ENCODE data around the gene AGBL1.

AGBL1 gene

DNA sequence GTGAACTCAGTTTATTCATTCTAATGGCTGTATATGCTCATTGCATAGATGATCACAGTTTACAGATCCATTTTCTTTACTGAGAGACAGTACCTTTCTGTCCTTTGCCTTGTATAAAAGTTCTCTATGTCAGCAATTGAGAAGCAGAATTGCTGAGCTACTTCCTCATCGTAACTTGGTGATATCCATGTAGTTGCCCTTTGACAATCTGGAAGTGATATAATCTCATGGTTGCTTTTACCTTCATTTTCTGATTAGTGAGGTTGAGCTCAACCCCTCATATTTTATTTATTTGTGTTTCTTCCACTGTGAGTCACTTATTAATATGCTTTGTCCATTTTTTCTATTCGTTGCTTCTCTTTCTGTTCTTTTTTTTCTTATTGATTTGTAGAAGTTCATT lies 696.5 kb downstream of the AGBL1 start:
- no peak for TF ChIP-seq POLR2AphosphoS5 (IDR thresholded peaks at IDR 0.05; ENCODE audit: low read depth, low read length)
- no peak for TF ChIP-seq FOXP2 (optimal IDR thresholded peaks at IDR 0.05; ENCODE audit: borderline replicate concordance, extremely low read depth, extremely low read length, insufficient read depth)
- TF ChIP-seq, protein P1, sequence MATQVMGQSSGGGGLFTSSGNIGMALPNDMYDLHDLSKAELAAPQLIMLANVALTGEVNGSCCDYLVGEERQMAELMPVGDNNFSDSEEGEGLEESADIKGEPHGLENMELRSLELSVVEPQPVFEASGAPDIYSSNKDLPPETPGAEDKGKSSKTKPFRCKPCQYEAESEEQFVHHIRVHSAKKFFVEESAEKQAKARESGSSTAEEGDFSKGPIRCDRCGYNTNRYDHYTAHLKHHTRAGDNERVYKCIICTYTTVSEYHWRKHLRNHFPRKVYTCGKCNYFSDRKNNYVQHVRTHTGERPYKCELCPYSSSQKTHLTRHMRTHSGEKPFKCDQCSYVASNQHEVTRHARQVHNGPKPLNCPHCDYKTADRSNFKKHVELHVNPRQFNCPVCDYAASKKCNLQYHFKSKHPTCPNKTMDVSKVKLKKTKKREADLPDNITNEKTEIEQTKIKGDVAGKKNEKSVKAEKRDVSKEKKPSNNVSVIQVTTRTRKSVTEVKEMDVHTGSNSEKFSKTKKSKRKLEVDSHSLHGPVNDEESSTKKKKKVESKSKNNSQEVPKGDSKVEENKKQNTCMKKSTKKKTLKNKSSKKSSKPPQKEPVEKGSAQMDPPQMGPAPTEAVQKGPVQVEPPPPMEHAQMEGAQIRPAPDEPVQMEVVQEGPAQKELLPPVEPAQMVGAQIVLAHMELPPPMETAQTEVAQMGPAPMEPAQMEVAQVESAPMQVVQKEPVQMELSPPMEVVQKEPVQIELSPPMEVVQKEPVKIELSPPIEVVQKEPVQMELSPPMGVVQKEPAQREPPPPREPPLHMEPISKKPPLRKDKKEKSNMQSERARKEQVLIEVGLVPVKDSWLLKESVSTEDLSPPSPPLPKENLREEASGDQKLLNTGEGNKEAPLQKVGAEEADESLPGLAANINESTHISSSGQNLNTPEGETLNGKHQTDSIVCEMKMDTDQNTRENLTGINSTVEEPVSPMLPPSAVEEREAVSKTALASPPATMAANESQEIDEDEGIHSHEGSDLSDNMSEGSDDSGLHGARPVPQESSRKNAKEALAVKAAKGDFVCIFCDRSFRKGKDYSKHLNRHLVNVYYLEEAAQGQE (IDR thresholded peaks at IDR 0.05; ENCODE audit: insufficient read depth in 1 of 2, low read depth in 2 of 2, low read length in 2 of 2): no peak

DNA sequence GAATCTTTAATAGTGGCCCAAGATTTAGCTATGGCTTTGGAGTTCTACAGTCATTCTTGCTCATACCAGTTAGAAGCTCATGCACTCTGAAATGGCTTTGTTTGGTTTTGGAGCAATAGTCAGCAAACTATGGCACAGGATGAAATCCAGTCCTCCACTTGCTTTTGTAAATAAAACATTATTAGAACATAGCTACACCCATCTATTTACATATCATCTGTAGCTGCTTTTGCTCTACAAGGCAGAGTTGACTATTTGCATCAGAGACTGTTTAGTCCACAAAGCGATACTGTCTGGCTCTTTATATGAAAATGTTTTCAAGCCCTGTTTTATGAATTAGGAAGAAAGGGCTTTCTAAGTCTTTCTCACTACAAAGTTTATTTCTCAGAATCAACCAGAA lies 716.9 kb downstream of the AGBL1 start:
- TF ChIP-seq, protein P1 (IDR thresholded peaks at IDR 0.05; ENCODE audit: insufficient read depth in 1 of 2, low read depth in 2 of 2, low read length in 2 of 2): no peak
- TF ChIP-seq TAF1 (IDR thresholded peaks at IDR 0.05; ENCODE audit: borderline replicate concordance, insufficient read depth, low read length): no peak
- TF ChIP-seq SIN3A (IDR thresholded peaks at IDR 0.05; ENCODE audit: borderline replicate concordance, insufficient read depth, low read length): no peak
- no peak for TF ChIP-seq FOXP2 (optimal IDR thresholded peaks at IDR 0.05; ENCODE audit: borderline replicate concordance, extremely low read depth, extremely low read length, insufficient read depth)
- TF ChIP-seq POLR2AphosphoS5 (IDR thresholded peaks at IDR 0.05; ENCODE audit: low read depth, low read length): no peak

DNA sequence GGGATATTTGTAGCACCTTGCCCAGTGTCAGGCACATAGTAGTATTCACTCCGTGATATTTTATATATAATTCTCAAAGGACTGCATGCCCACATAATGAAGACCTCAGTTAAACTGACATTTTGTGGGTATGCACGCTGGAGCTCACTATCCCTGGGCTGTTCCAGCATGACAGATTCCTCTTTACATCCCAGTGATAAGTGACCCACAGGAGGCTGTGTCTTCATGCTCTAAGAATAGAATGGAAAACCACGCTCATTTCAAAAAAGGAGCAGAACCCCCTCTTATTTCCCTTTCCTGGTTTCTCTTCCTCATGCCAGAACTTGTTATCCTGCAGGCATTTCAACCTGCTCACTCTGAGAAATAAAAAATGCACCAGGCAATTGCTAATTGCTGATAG lies 717.5 kb downstream of the AGBL1 start:
- TF ChIP-seq POLR2AphosphoS5 (IDR thresholded peaks at IDR 0.05; ENCODE audit: low read depth, low read length): no peak
- no peak for TF ChIP-seq FOXP2 (optimal IDR thresholded peaks at IDR 0.05; ENCODE audit: borderline replicate concordance, extremely low read depth, extremely low read length, insufficient read depth)
- no peak for TF ChIP-seq TAF1 (IDR thresholded peaks at IDR 0.05; ENCODE audit: borderline replicate concordance, insufficient read depth, low read length)
- TF ChIP-seq, protein P1 (IDR thresholded peaks at IDR 0.05; ENCODE audit: insufficient read depth in 1 of 2, low read depth in 2 of 2, low read length in 2 of 2): no peak
- TF ChIP-seq SIN3A (IDR thresholded peaks at IDR 0.05; ENCODE audit: borderline replicate concordance, insufficient read depth, low read length): no peak

DNA sequence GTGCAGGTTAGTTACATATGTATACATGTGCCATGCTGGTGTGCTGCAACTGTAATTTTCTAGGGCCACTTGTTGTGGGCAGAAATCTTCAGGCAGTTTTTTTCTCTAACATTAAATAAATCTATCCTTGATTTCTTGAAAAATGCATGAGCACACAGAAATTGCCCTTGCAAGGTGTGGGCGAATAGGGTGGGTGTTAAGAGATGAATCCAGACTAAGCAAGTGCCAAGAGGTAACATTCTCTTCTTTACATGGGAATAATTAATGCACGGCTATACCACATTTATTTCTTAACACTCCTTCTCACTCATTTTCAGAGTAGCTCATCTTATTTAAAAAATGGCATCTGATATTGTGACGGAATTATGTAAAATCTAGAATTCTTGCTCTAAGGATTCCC lies 719.6 kb downstream of the AGBL1 start:
- TF ChIP-seq POLR2AphosphoS5 (IDR thresholded peaks at IDR 0.05; ENCODE audit: low read depth, low read length): no peak
- no peak for TF ChIP-seq FOXP2 (optimal IDR thresholded peaks at IDR 0.05; ENCODE audit: borderline replicate concordance, extremely low read depth, extremely low read length, insufficient read depth)

DNA sequence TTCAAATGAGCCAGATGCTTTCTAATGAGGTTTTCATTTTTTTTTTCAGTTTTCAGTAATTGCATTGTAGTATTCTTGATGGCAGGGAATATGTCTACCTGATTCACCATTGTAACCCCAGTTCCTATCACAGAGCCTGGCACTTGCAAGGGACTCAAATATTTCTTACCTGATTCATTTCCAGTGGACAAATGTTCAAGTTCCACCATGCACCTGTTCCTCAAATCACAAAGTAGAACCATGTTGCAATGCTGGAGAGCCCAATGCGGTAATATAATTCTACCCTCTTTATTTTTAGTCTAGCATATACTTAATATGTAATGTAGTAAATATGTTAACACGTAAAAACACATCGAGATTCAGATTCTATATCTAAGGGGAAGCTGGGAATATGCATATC lies 722.6 kb downstream of the AGBL1 start:
- TF ChIP-seq FOXP2 (optimal IDR thresholded peaks at IDR 0.05; ENCODE audit: borderline replicate concordance, extremely low read depth, extremely low read length, insufficient read depth) (no peak), SIN3A (IDR thresholded peaks at IDR 0.05; ENCODE audit: borderline replicate concordance, insufficient read depth, low read length) (no peak), POLR2AphosphoS5 (IDR thresholded peaks at IDR 0.05; ENCODE audit: low read depth, low read length) (no peak), TAF1 (IDR thresholded peaks at IDR 0.05; ENCODE audit: borderline replicate concordance, insufficient read depth, low read length) (no peak)
- TF ChIP-seq, protein P1 (IDR thresholded peaks at IDR 0.05; ENCODE audit: insufficient read depth in 1 of 2, low read depth in 2 of 2, low read length in 2 of 2): no peak

Measured in PFSK-1 (cell line).